SK-N-SH treated with all-trans-retinoic acid at 6 μM for 48 hours (cell line): ENCODE measurements around the gene OR2T6.

Source experiments
- ATAC-seq: fragments of 200-7000 bp; cut with Tn5 transposase; 3 replicates; pipeline ENCODE4 v1.9.1; 2020; ENCODE audit warnings: mild to moderate bottlenecking, moderate library complexity
- ARNTL ChIP-seq: fragments of 450-650 bp; formaldehyde crosslinking; IDR thresholded peaks from 2 replicates; pipeline ENCODE4 v1.5.0; 2020; ENCODE audit warnings: low read depth, mild to moderate bottlenecking, moderate library complexity, borderline replicate concordance
- BACH2 ChIP-seq: fragments of 250-450 bp; sonication (Bioruptor Pico); IDR thresholded peaks from 2 replicates; pipeline ENCODE4 v1.9.0; 2021; ENCODE audit warnings: mild to moderate bottlenecking, borderline replicate concordance
- CSDC2 ChIP-seq: fragments of 250-450 bp; sonication (Bioruptor Pico); IDR thresholded peaks from 2 replicates; pipeline ENCODE4 v1.5.0; 2020; ENCODE audit warnings: mild to moderate bottlenecking, moderate library complexity
- ESRRG ChIP-seq: fragments of 250-450 bp; sonication (Bioruptor Pico); IDR thresholded peaks from 2 replicates; pipeline ENCODE4 v1.6.1; 2021; ENCODE audit warnings: mild to moderate bottlenecking
- GLIS3 ChIP-seq: fragments of 250-450 bp; sonication (Bioruptor Pico); IDR thresholded peaks from 2 replicates; pipeline ENCODE4 v1.5.0; 2020; ENCODE audit warnings: mild to moderate bottlenecking, moderate library complexity
- ISL1 ChIP-seq: fragments of 250-450 bp; sonication (Bioruptor Pico); IDR thresholded peaks from 2 replicates; pipeline ENCODE4 v2.1.2; 2022; ENCODE audit warnings: mild to moderate bottlenecking, moderate library complexity
- OSR1 ChIP-seq: fragments of 250-450 bp; sonication (Bioruptor Pico); IDR thresholded peaks from 2 replicates; pipeline ENCODE4 v1.8.0; 2022; ENCODE audit warnings: moderate library complexity, mild to moderate bottlenecking, inconsistent platforms
- RARB ChIP-seq: fragments of 250-450 bp; sonication (Bioruptor Pico); IDR thresholded peaks from 2 replicates; pipeline ENCODE4 v1.8.0; 2021; ENCODE audit warnings: mild to moderate bottlenecking, moderate library complexity
- SNAI2 ChIP-seq: fragments of 250-450 bp; sonication (Bioruptor Pico); IDR thresholded peaks from 2 replicates; pipeline ENCODE4 v1.5.0; 2020; ENCODE audit warnings: mild to moderate bottlenecking, moderate library complexity
- TCF4 ChIP-seq: fragments of 250-450 bp; sonication (Bioruptor Pico); IDR thresholded peaks from 2 replicates; pipeline ENCODE4 v1.8.0; 2021; ENCODE audit warnings: mild to moderate bottlenecking, moderate library complexity, borderline replicate concordance
- TOX ChIP-seq: fragments of 250-450 bp; sonication (Bioruptor Pico); IDR thresholded peaks from 2 replicates; pipeline ENCODE4 v1.8.0; 2021; ENCODE audit warnings: mild to moderate bottlenecking, moderate library complexity, borderline replicate concordance
- ZC3H10 ChIP-seq: fragments of 250-450 bp; sonication (Bioruptor Pico); IDR thresholded peaks from 2 replicates; pipeline ENCODE4 v1.5.1; 2021; ENCODE audit warnings: mild to moderate bottlenecking, moderate library complexity
- ZFP3 ChIP-seq: fragments of 250-450 bp; sonication (Bioruptor Pico); IDR thresholded peaks from 2 replicates; pipeline ENCODE4 v1.5.0; 2020; ENCODE audit warnings: mild to moderate bottlenecking, moderate library complexity
- ZFP30 ChIP-seq: fragments of 450-650 bp; formaldehyde crosslinking; IDR thresholded peaks from 2 replicates; pipeline ENCODE4 v1.5.0; 2022; ENCODE audit warnings: mild to moderate bottlenecking, moderate library complexity
- ZNF565 ChIP-seq: fragments of 450-650 bp; formaldehyde crosslinking; conservative IDR thresholded peaks from 2 replicates; pipeline ENCODE4 v1.5.0; 2020; ENCODE audit warnings: low read depth, mild to moderate bottlenecking, moderate library complexity
- ZNF70 ChIP-seq: fragments of 450-650 bp; formaldehyde crosslinking; IDR thresholded peaks from 2 replicates; pipeline ENCODE4 v1.5.0; 2020; ENCODE audit warnings: mild to moderate bottlenecking, moderate library complexity
- ZNF8 ChIP-seq: fragments of 450-650 bp; formaldehyde crosslinking; IDR thresholded peaks from 2 replicates; pipeline ENCODE4 v1.5.0; 2020; ENCODE audit warnings: mild to moderate bottlenecking, moderate library complexity
- TF ChIP-seq, protein P1 (sequence below): fragments of 250-450 bp; sonication (Bioruptor Pico); IDR thresholded peaks from 2 replicates; pipeline ENCODE4 v1.8.0; 2020; ENCODE audit warnings: mild to moderate bottlenecking, moderate library complexity, borderline replicate concordance
- TF ChIP-seq, protein P2 (sequence below): fragments of 250-450 bp; sonication (Bioruptor Pico); IDR thresholded peaks from 2 replicates; pipeline ENCODE4 v1.5.1; 2020; ENCODE audit warnings: low read depth, mild to moderate bottlenecking, moderate library complexity
- TF ChIP-seq, protein P3 (sequence below): fragments of 250-450 bp; sonication (Bioruptor Pico); IDR thresholded peaks from 2 replicates; pipeline ENCODE4 v1.5.1; 2021; ENCODE audit warnings: mild to moderate bottlenecking, moderate library complexity
- TF ChIP-seq, protein P4 (sequence below): fragments of 250-450 bp; sonication (Bioruptor Pico); IDR thresholded peaks from 2 replicates; pipeline ENCODE4 v1.5.0; 2020; ENCODE audit warnings: mild to moderate bottlenecking, moderate library complexity
- TF ChIP-seq, protein P5 (sequence below): fragments of 250-450 bp; sonication (Bioruptor Pico); IDR thresholded peaks from 2 replicates; pipeline ENCODE4 v1.8.0; 2021; ENCODE audit warnings: low read depth, mild to moderate bottlenecking, moderate library complexity, borderline replicate concordance

The OR2T6 gene

DNA sequence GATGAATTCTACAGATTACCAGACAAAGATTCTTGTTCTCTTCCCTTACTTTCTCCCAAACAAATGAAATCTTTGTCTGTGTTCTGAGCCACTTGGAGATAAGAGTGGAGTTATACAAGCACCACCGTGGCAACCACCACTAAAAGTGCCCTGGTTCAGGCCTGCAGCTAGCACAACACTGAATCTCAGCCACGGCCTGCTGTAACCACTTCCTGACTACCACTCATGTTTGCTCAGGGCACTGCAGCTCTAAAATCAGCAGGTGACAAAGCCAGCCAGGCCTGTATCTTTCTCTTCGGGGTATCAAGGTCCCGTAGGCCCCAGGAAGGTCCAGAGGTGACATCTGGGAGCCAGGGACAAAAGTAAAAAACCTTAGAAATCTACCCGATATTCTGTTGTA is 3.2 kb upstream of the OR2T6 start (continued):
- TF ChIP-seq, protein P1, sequence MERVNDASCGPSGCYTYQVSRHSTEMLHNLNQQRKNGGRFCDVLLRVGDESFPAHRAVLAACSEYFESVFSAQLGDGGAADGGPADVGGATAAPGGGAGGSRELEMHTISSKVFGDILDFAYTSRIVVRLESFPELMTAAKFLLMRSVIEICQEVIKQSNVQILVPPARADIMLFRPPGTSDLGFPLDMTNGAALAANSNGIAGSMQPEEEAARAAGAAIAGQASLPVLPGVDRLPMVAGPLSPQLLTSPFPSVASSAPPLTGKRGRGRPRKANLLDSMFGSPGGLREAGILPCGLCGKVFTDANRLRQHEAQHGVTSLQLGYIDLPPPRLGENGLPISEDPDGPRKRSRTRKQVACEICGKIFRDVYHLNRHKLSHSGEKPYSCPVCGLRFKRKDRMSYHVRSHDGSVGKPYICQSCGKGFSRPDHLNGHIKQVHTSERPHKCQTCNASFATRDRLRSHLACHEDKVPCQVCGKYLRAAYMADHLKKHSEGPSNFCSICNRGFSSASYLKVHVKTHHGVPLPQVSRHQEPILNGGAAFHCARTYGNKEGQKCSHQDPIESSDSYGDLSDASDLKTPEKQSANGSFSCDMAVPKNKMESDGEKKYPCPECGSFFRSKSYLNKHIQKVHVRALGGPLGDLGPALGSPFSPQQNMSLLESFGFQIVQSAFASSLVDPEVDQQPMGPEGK = no peak
- TF ChIP-seq, protein P2, sequence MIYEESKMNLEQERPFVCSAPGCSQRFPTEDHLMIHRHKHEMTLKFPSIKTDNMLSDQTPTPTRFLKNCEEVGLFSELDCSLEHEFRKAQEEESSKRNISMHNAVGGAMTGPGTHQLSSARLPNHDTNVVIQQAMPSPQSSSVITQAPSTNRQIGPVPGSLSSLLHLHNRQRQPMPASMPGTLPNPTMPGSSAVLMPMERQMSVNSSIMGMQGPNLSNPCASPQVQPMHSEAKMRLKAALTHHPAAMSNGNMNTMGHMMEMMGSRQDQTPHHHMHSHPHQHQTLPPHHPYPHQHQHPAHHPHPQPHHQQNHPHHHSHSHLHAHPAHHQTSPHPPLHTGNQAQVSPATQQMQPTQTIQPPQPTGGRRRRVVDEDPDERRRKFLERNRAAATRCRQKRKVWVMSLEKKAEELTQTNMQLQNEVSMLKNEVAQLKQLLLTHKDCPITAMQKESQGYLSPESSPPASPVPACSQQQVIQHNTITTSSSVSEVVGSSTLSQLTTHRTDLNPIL (CRISPR knock-in tag) = no peak

DNA sequence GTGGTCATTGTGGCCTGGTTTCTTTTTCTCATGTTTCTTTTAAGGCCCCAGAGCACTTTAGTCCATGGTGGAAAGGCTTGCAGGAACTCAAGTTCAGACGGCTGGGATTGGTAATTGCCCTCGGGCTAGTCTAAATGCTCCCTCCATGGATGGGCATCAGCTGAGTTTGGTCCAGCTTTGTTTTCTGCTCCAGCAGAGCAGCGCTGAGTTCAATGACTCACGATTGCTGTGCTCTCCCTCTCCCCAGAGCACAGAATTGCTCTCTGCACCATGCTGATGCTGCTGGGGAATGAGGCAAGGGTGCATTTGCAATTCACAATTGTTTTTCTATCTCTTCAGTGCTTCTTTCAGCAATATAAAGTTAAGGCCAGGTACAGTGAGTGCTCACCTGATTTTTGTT is 1.8 kb upstream of the OR2T6 start:
- TF ChIP-seq TOX (no peak), RARB (CRISPR knock-in tag) (no peak), ISL1 (CRISPR knock-in tag) (no peak)
- TF ChIP-seq, protein P3, sequence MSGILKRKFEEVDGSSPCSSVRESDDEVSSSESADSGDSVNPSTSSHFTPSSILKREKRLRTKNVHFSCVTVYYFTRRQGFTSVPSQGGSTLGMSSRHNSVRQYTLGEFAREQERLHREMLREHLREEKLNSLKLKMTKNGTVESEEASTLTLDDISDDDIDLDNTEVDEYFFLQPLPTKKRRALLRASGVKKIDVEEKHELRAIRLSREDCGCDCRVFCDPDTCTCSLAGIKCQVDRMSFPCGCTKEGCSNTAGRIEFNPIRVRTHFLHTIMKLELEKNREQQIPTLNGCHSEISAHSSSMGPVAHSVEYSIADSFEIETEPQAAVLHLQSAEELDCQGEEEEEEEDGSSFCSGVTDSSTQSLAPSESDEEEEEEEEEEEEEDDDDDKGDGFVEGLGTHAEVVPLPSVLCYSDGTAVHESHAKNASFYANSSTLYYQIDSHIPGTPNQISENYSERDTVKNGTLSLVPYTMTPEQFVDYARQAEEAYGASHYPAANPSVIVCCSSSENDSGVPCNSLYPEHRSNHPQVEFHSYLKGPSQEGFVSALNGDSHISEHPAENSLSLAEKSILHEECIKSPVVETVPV (CRISPR knock-in tag) = no peak
- ATAC-seq = no peak

DNA sequence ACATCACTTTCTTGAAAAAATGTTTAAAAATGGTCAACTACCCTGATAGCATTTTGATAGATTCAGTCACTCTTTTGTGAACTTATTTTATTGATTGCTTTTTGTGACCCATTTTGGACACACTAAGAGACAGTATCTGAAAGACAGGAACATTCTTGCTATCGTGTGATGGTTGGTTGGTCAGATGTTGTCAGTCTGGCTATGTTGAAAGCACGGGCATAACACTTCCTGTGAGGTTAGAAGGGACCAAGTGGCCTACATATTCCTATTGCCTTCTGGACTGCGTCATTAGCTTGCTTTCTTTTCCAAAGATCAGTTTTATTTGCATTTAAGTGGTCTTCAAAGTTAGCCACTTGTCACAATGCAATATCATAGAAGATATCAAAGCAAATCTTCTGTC is 1.4 kb downstream of the OR2T6 start:
- no peak for ATAC-seq
- TF ChIP-seq ZNF565 (CRISPR knock-in tag) (no peak), CSDC2 (CRISPR knock-in tag) (no peak), ZFP3 (no peak), ISL1 (CRISPR knock-in tag) (no peak), BACH2 (CRISPR knock-in tag) (no peak), ZNF70 (CRISPR knock-in tag) (no peak), ZNF8 (CRISPR knock-in tag) (no peak), TOX (no peak), RARB (CRISPR knock-in tag) (no peak), ZFP30 (no peak), TCF4 (no peak), ZC3H10 (CRISPR knock-in tag) (no peak), GLIS3 (no peak), ESRRG (no peak)
- TF ChIP-seq, protein P4, sequence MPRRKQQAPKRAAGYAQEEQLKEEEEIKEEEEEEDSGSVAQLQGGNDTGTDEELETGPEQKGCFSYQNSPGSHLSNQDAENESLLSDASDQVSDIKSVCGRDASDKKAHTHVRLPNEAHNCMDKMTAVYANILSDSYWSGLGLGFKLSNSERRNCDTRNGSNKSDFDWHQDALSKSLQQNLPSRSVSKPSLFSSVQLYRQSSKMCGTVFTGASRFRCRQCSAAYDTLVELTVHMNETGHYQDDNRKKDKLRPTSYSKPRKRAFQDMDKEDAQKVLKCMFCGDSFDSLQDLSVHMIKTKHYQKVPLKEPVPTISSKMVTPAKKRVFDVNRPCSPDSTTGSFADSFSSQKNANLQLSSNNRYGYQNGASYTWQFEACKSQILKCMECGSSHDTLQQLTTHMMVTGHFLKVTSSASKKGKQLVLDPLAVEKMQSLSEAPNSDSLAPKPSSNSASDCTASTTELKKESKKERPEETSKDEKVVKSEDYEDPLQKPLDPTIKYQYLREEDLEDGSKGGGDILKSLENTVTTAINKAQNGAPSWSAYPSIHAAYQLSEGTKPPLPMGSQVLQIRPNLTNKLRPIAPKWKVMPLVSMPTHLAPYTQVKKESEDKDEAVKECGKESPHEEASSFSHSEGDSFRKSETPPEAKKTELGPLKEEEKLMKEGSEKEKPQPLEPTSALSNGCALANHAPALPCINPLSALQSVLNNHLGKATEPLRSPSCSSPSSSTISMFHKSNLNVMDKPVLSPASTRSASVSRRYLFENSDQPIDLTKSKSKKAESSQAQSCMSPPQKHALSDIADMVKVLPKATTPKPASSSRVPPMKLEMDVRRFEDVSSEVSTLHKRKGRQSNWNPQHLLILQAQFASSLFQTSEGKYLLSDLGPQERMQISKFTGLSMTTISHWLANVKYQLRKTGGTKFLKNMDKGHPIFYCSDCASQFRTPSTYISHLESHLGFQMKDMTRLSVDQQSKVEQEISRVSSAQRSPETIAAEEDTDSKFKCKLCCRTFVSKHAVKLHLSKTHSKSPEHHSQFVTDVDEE (CRISPR knock-in tag) = no peak
- TF ChIP-seq, protein P3 (CRISPR knock-in tag) = no peak

DNA sequence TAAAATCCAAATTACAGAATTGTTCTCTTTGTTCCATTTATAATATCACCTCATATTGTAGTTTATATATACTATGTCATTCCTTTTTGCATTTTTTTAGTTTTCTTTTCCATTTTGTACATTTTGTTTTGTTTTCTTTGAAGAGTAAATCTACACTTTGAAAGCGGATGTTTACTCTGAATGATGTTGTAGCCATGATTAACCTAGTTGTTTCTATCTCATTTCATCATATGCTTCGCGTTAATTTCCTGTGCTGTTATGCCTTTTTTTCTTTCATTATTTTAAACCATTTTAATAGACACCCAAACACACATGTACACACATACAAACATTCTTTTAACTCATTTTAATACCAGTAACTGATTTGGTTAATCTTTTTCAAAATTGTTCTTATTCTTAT is 5.3 kb downstream of the OR2T6 start:
- ATAC-seq = no peak
- TF ChIP-seq, protein P3 (CRISPR knock-in tag) = no peak
- TF ChIP-seq OSR1 (CRISPR knock-in tag) = no peak
- no peak for TF ChIP-seq ZFP30
- no peak for TF ChIP-seq ZC3H10 (CRISPR knock-in tag)
- TF ChIP-seq, protein P5, sequence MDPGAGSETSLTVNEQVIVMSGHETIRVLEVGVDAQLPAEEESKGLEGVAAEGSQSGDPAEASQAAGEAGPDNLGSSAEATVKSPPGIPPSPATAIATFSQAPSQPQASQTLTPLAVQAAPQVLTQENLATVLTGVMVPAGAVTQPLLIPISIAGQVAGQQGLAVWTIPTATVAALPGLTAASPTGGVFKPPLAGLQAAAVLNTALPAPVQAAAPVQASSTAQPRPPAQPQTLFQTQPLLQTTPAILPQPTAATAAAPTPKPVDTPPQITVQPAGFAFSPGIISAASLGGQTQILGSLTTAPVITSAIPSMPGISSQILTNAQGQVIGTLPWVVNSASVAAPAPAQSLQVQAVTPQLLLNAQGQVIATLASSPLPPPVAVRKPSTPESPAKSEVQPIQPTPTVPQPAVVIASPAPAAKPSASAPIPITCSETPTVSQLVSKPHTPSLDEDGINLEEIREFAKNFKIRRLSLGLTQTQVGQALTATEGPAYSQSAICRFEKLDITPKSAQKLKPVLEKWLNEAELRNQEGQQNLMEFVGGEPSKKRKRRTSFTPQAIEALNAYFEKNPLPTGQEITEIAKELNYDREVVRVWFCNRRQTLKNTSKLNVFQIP (CRISPR knock-in tag) = no peak
- no peak for TF ChIP-seq GLIS3
- no peak for TF ChIP-seq ZNF565 (CRISPR knock-in tag)
- no peak for TF ChIP-seq ARNTL
- no peak for TF ChIP-seq ZFP3
- TF ChIP-seq ZNF70 (CRISPR knock-in tag) = no peak
- TF ChIP-seq BACH2 (CRISPR knock-in tag) = no peak
- TF ChIP-seq SNAI2 = no peak
- TF ChIP-seq, protein P2 (CRISPR knock-in tag) = no peak
